Measurements from ENCODE around the gene TIPARP. TPM values are rescaled to one million over a fixed set of nuclear protein-coding genes. Genes with fewer than 3 reads are reported as not detected.
"Not testable (repeated sequence)": the region's sequence is repeated elsewhere in the genome, so short reads cannot be mapped to it uniquely, and the experiment has no call there.

Gene TIPARP
- total RNA-seq, 4 donors from 2014 or later: 39.7 to 90.8 (median 52.2) TPM

- peaks cover 0 to 5% (median 0%) of the 10 kb centered on the region in 4 donors for H3K4me1 ChIP-seq
- no peaks in the 10 kb centered on the region for H3K36me3 ChIP-seq
- H3K9me3 ChIP-seq: no peaks in the 10 kb centered on the region
- no peaks in the 10 kb centered on the region for H3K27me3 ChIP-seq
- TF ChIP-seq POLR2A (IDR thresholded peaks at IDR 0.05): no peak
- TF ChIP-seq CTCF (IDR thresholded peaks at IDR 0.05): no peak
- H3K4me3 ChIP-seq: no peak overlapping the region
- no peak for DNase-seq
- no peak overlapping the region for H3K27ac ChIP-seq
Measured at GRCh38 chr3:156642750-156643728, 31.4 kb upstream of the TIPARP start.

GRCh38 chr3:156643729-156644389 lies 30.5 kb upstream of the TIPARP start:
- Histone ChIP-seq H3K36me3 (no peaks in the 10 kb centered on the region), H3K4me1 (peaks cover 0 to 5% (median 0%) of the 10 kb centered on the region in 4 donors), H3K4me3 (no peak overlapping the region), H3K27me3 (no peaks in the 10 kb centered on the region), H3K9me3 (no peaks in the 10 kb centered on the region), H3K27ac (no peak overlapping the region)
- DNase-seq: peak in 2 of 3 donors; percentile 62 to 73
- TF ChIP-seq POLR2A (IDR thresholded peaks at IDR 0.05): no peak
- TF ChIP-seq CTCF (IDR thresholded peaks at IDR 0.05): no peak

GRCh38 chr3:156644958-156645357 lies 29.4 kb upstream of the TIPARP start:
- H3K27me3 ChIP-seq: no peaks in the 10 kb centered on the region
- no peak overlapping the region for H3K4me3 ChIP-seq
- H3K36me3 ChIP-seq: no peaks in the 10 kb centered on the region
- H3K4me1 ChIP-seq: peaks cover 0 to 5% (median 0%) of the 10 kb centered on the region in 4 donors
- TF ChIP-seq CTCF (IDR thresholded peaks at IDR 0.05) (no peak), POLR2A (IDR thresholded peaks at IDR 0.05) (no peak)
- no peak for DNase-seq
- no peaks in the 10 kb centered on the region for H3K9me3 ChIP-seq
- no peak overlapping the region for H3K27ac ChIP-seq

- no peak overlapping the region for H3K27ac ChIP-seq
- no peak for TF ChIP-seq POLR2A (IDR thresholded peaks at IDR 0.05)
- TF ChIP-seq CTCF (IDR thresholded peaks at IDR 0.05): no peak
Measured at GRCh38 chr3:156646958-156647357, 27.4 kb upstream of the TIPARP start.

GRCh38 chr3:156648086-156648485 lies 26.3 kb upstream of the TIPARP start:
- Histone ChIP-seq H3K36me3 (no peaks in the 10 kb centered on the region), H3K4me3 (no peak overlapping the region), H3K27me3 (no peaks in the 10 kb centered on the region), H3K9me3 (no peaks in the 10 kb centered on the region), H3K4me1 (peaks cover 0 to 5% (median 0%) of the 10 kb centered on the region in 4 donors), H3K27ac (no peak overlapping the region)
- no peak for TF ChIP-seq POLR2A (IDR thresholded peaks at IDR 0.05)
- no peak for DNase-seq

More at GRCh38 chr3:156646958-156647357, 27.4 kb upstream of the TIPARP start:
- DNase-seq: no peak
- Histone ChIP-seq H3K4me1 (peaks cover 0 to 5% (median 0%) of the 10 kb centered on the region in 4 donors), H3K4me3 (no peak overlapping the region), H3K27me3 (no peaks in the 10 kb centered on the region), H3K36me3 (no peaks in the 10 kb centered on the region), H3K9me3 (no peaks in the 10 kb centered on the region)

GRCh38 chr3:156649681-156650080 lies 24.7 kb upstream of the TIPARP start:
- Histone ChIP-seq H3K27me3 (no peaks in the 10 kb centered on the region), H3K4me1 (no peaks in the 10 kb centered on the region), H3K36me3 (no peaks in the 10 kb centered on the region), H3K4me3 (no peak overlapping the region), H3K27ac (no peak overlapping the region), H3K9me3 (no peaks in the 10 kb centered on the region)
- no peak for DNase-seq
- TF ChIP-seq POLR2A (IDR thresholded peaks at IDR 0.05) (no peak), CTCF (IDR thresholded peaks at IDR 0.05) (no peak)

- H3K36me3 ChIP-seq, H3K4me1 ChIP-seq, DNase-seq, H3K9me3 ChIP-seq, H3K27ac ChIP-seq, H3K27me3 ChIP-seq, H3K4me3 ChIP-seq: not testable (repeated sequence)
Measured at GRCh38 chr3:156652661-156653060, 21.7 kb upstream of the TIPARP start.
